ENCODE measurements around the gene ACO1. TPM values are rescaled to one million over a fixed set of nuclear protein-coding genes. Genes with fewer than 3 reads are reported as not detected.

The ACO1 gene
- total RNA-seq, 2 donors from 2014 or later, result 31.7 to 66.6 TPM

DNA sequence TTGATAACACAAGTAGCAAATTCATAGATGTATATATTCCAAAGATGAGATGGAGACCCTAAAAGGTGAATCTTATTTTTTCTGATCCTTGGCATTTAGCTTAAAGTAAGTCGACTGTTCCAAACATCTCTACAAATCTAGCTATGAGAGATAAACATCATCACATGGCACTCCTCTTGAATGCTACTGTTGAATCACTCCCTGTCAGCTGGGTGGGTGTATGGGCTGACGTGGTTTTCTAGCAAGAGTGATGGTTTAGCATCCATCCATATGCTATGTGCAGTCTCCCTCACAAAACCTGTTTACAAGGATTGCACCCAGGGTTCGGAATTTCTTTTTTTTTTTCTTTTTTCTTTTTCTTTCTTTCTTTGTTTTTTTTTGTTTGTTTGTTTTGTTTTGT is 13.8 kb downstream of the ACO1 start:
- Histone ChIP-seq H3K36me3 (no peaks in the 10 kb centered on the region), H3K4me1 (replicated peaks) (no peaks in the 10 kb centered on the region), H3K4me3 (no peak overlapping the region), H3K27ac (no peak overlapping the region), H3K27me3 (replicated peaks; ENCODE audit: insufficient read depth) (no peaks in the 10 kb centered on the region), H3K9me3 (no peaks in the 10 kb centered on the region)
- intact Hi-C loops (cut with DNase I), result no loop called here
- TF ChIP-seq POLR2AphosphoS5 (IDR thresholded peaks at IDR 0.05) (no peak), POLR2A (IDR thresholded peaks at IDR 0.05) (no peak)
- TF ChIP-seq, protein P1, sequence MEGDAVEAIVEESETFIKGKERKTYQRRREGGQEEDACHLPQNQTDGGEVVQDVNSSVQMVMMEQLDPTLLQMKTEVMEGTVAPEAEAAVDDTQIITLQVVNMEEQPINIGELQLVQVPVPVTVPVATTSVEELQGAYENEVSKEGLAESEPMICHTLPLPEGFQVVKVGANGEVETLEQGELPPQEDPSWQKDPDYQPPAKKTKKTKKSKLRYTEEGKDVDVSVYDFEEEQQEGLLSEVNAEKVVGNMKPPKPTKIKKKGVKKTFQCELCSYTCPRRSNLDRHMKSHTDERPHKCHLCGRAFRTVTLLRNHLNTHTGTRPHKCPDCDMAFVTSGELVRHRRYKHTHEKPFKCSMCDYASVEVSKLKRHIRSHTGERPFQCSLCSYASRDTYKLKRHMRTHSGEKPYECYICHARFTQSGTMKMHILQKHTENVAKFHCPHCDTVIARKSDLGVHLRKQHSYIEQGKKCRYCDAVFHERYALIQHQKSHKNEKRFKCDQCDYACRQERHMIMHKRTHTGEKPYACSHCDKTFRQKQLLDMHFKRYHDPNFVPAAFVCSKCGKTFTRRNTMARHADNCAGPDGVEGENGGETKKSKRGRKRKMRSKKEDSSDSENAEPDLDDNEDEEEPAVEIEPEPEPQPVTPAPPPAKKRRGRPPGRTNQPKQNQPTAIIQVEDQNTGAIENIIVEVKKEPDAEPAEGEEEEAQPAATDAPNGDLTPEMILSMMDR (IDR thresholded peaks at IDR 0.05), result no peak
- DNase-seq (ENCODE audit: low spot score), result no peak
- 84% methylated on average over 3 of the region's 3 CpGs for WGBS

DNA sequence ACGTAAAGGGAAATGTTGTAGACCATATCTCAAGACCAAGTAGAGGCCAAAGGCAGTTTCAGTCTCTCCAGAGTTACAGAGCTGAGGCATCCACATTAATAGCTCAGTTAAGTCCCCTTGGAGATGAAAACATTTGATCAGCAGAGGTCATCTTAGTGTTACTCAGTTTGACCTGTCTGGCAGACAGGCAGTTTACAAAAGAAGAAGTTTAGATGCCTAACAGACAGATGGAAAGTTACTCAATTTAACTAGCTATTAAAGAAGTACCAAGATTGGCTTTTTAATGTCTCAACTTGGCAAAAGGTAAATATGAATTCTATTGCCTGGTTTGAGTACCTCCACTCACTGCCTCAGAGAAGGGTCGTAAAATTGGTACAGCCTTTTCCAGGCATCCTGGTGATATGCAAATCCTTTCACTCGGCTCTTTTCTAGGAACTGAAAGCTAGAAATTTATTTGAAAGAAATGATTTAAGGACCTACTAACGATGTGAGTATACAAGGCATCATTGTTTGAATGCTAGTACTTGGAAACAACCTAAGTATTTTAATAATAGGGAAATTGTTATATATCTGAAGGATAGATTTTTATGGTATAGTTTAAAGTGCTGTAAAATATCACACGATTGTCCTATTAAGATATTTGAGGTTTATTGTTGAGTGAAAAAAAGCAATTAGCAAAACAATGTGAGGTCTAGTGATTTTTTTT is 14.8 kb downstream of the ACO1 start:
- Histone ChIP-seq H3K9me3 (no peaks in the 10 kb centered on the region), H3K27ac (no peak overlapping the region), H3K4me3 (no peak overlapping the region), H3K27me3 (replicated peaks; ENCODE audit: insufficient read depth) (no peaks in the 10 kb centered on the region), H3K4me1 (replicated peaks) (no peaks in the 10 kb centered on the region), H3K36me3 (no peaks in the 10 kb centered on the region)
- no peak for DNase-seq (ENCODE audit: low spot score)
- intact Hi-C loops (cut with DNase I), result no loop called here
- 26% methylated on average over 5 of the region's 5 CpGs for WGBS
- TF ChIP-seq POLR2AphosphoS5 (IDR thresholded peaks at IDR 0.05), result no peak
- no peak for TF ChIP-seq POLR2A (IDR thresholded peaks at IDR 0.05)
- TF ChIP-seq, protein P1 (IDR thresholded peaks at IDR 0.05), result no peak

DNA sequence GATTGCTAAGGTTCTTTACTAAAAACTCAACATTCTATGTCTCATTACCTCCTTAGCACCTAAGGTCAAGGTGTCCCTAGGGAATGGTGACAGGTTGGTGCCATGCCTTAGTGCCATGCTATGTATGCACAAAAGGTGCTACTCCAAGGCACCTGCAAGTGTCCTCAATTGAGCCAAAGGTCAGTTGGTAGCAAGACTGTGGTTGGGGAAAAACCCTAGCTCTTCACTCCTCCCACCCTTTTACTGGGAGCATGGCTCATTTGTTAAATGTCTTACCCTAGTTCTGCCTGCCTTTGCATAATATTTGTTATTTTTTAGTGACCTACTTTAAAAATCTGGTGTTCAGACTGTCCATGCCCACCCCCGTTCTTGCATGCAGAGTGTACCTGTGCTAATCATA is 17.0 kb downstream of the ACO1 start:
- intact Hi-C loops (cut with DNase I), result no loop called here
- no peak overlapping the region for H3K27ac ChIP-seq
- H3K27me3 ChIP-seq (replicated peaks; ENCODE audit: insufficient read depth), result no peaks in the 10 kb centered on the region
- no peak overlapping the region for H3K4me3 ChIP-seq
- no peak for DNase-seq (ENCODE audit: low spot score)
- no peaks in the 10 kb centered on the region for H3K4me1 ChIP-seq (replicated peaks)
- 71% methylated on average over 1 of the region's 1 CpG for WGBS
- H3K36me3 ChIP-seq, result no peaks in the 10 kb centered on the region
- TF ChIP-seq POLR2AphosphoS5 (IDR thresholded peaks at IDR 0.05), result no peak
- TF ChIP-seq, protein P1 (IDR thresholded peaks at IDR 0.05), result no peak
- TF ChIP-seq POLR2A (IDR thresholded peaks at IDR 0.05), result no peak
- no peaks in the 10 kb centered on the region for H3K9me3 ChIP-seq

DNA sequence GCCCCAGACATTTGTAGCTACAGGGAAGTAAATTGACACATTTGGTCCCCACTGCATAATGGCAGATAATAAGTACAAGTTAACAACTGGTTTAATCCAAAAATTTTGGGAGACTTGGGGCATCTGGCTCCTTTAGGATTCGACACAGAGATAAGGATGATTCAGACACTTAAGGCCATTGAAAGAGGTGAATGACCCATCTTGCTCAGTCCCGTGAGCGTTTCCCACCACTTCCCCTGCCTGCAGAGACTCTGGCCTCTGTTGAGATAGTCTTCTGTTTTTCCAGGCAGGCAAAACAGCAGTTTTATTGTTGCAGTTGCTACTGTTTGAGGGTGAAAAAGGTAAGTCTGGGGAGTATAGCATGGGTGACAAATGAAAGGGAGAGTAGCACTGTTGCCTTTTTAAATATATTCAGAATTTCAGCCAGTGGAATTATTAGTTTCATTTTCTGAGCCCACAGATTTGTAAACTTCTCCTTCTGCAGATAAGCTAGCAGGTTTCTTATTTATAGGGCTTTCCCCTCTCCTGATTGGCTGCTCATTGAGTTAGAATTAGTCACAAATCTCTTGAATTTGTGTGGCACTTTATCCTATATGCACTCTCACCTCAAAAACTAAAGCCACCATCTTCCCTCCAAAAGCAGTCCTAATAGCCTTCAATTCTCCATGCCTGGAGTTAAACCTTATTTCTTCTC is 19.3 kb downstream of the ACO1 start:
- no peak for DNase-seq (ENCODE audit: low spot score)
- intact Hi-C loops (cut with DNase I), result no loop called here
- TF ChIP-seq, protein P1 (IDR thresholded peaks at IDR 0.05), result no peak
- TF ChIP-seq POLR2AphosphoS5 (IDR thresholded peaks at IDR 0.05) (no peak), POLR2A (IDR thresholded peaks at IDR 0.05) (no peak)
- 91% methylated on average over 3 of the region's 3 CpGs for WGBS
- Histone ChIP-seq H3K27me3 (replicated peaks; ENCODE audit: insufficient read depth) (no peaks in the 10 kb centered on the region), H3K4me1 (replicated peaks) (no peaks in the 10 kb centered on the region), H3K27ac (no peak overlapping the region), H3K36me3 (no peaks in the 10 kb centered on the region), H3K4me3 (no peak overlapping the region), H3K9me3 (no peaks in the 10 kb centered on the region)

DNA sequence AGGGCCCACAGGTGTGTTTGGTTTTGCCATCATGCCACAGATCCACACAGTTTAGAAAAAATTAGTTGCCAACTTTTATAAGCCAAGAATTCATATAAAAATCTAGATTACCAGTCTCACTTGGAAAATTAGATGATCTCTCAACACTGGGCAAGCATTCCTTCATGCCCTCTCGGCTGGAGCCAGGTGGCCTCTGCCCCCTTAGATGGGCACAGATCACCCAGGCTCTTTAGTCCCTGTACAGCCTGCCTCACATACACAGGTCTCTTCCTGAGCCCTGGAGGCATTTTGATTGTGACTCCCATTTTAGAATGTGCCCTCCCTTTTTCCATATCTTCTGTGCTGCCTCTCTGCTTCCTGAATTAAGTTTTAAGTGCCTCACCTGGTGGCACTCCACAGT is 20.0 kb downstream of the ACO1 start:
- DNase-seq (ENCODE audit: low spot score), result no peak
- intact Hi-C loops (cut with DNase I), result no loop called here
- H3K4me3 ChIP-seq, result no peak overlapping the region
- no peaks in the 10 kb centered on the region for H3K4me1 ChIP-seq (replicated peaks)
- H3K27ac ChIP-seq, result no peak overlapping the region
- no peaks in the 10 kb centered on the region for H3K27me3 ChIP-seq (replicated peaks; ENCODE audit: insufficient read depth)
- H3K9me3 ChIP-seq, result no peaks in the 10 kb centered on the region
- H3K36me3 ChIP-seq, result no peaks in the 10 kb centered on the region
- no peak for TF ChIP-seq POLR2AphosphoS5 (IDR thresholded peaks at IDR 0.05)
- TF ChIP-seq POLR2A (IDR thresholded peaks at IDR 0.05), result no peak
- TF ChIP-seq, protein P1 (IDR thresholded peaks at IDR 0.05), result no peak
- 100% methylated on average over 1 of the region's 1 CpG for WGBS
